SW480 (cell line): Measurements from ENCODE around the gene ZFYVE21.

Experiments
- DNase-seq: peaks from one replicate; pipeline ENCODE4 v3.0.0-alpha.2; 2016; ENCODE audit warnings: low spot score

Gene ZFYVE21

GRCh38 chr14:103725001-103725682, 9.5 kb downstream of the ZFYVE21 start:
- no peak for DNase-seq

GRCh38 chr14:103725739-103726395, 10.3 kb downstream of the ZFYVE21 start:
- no peak for DNase-seq

GRCh38 chr14:103726474-103726873, 10.9 kb downstream of the ZFYVE21 start:
- DNase-seq, result no peak

GRCh38 chr14:103727313-103727980, 11.8 kb downstream of the ZFYVE21 start:
- DNase-seq, result no peak

- no peak for DNase-seq
Observed at GRCh38 chr14:103728141-103728540, 12.5 kb downstream of the ZFYVE21 start.

GRCh38 chr14:103728721-103729120, 13.1 kb downstream of the ZFYVE21 start:
- DNase-seq, result no peak

- no peak for DNase-seq
Observed at GRCh38 chr14:103729496-103730448, 14.2 kb downstream of the ZFYVE21 start.

GRCh38 chr14:103730490-103731035, 15.0 kb downstream of the ZFYVE21 start:
- no peak for DNase-seq

GRCh38 chr14:103731481-103731880, 15.9 kb downstream of the ZFYVE21 start:
- DNase-seq, result no peak

GRCh38 chr14:103731916-103732867, 16.6 kb downstream of the ZFYVE21 start:
- DNase-seq, result no peak

GRCh38 chr14:103732868-103733620, 17.4 kb downstream of the ZFYVE21 start:
- DNase-seq, result no peak

- DNase-seq, result no peak
Observed at GRCh38 chr14:103733651-103734050, 18.0 kb downstream of the ZFYVE21 start.

GRCh38 chr14:103734081-103734888, 18.7 kb downstream of the ZFYVE21 start:
- DNase-seq, result no peak

- DNase-seq, result no peak
Observed at GRCh38 chr14:103735022-103735421, 19.4 kb downstream of the ZFYVE21 start.

- no peak for DNase-seq
Observed at GRCh38 chr14:103735439-103735814, 19.8 kb downstream of the ZFYVE21 start.

GRCh38 chr14:103735815-103736545, 20.4 kb downstream of the ZFYVE21 start:
- DNase-seq, result no peak

GRCh38 chr14:103736546-103737431, 21.2 kb downstream of the ZFYVE21 start:
- DNase-seq, result no peak
